SK-N-SH treated with all-trans-retinoic acid at 6 μM for 48 hours (cell line): ENCODE data around the gene MELK.

Experiments used
- PATZ1 ChIP-seq: fragments of 250-450 bp; sonication (Bioruptor Pico); IDR thresholded peaks from 2 replicates; pipeline ENCODE4 v1.8.0; 2020; ENCODE audit warnings: mild to moderate bottlenecking, moderate library complexity, borderline replicate concordance
- SNAI2 ChIP-seq: fragments of 250-450 bp; sonication (Bioruptor Pico); IDR thresholded peaks from 2 replicates; pipeline ENCODE4 v1.5.0; 2020; ENCODE audit warnings: mild to moderate bottlenecking, moderate library complexity
- ZC3H10 ChIP-seq: fragments of 250-450 bp; sonication (Bioruptor Pico); IDR thresholded peaks from 2 replicates; pipeline ENCODE4 v1.5.1; 2021; ENCODE audit warnings: mild to moderate bottlenecking, moderate library complexity
- ZNF565 ChIP-seq: fragments of 450-650 bp; formaldehyde crosslinking; conservative IDR thresholded peaks from 2 replicates; pipeline ENCODE4 v1.5.0; 2020; ENCODE audit warnings: low read depth, mild to moderate bottlenecking, moderate library complexity
- TF ChIP-seq, protein P1 (sequence below): fragments of 250-450 bp; sonication (Bioruptor Pico); IDR thresholded peaks from 2 replicates; pipeline ENCODE4 v1.5.1; 2021; ENCODE audit warnings: mild to moderate bottlenecking, moderate library complexity

DNA sequence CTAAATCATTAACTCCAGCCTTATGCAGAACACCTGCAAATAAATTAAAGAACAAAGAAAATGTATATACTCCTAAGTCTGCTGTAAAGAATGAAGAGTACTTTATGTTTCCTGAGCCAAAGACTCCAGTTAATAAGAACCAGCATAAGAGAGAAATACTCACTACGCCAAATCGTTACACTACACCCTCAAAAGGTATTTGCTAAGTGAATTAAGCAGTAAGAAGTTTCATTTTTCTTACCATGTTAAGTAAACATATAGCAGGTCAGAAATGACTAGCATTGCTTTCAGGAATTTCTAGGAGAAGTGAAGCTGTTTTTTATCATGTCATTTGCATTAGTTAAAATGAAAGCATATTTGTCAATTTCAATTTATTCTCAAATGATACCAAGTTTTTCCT, 92.7 kb downstream of the MELK start:
- TF ChIP-seq PATZ1 (CRISPR knock-in tag) (no peak), SNAI2 (CRISPR knock-in tag) (no peak), ZNF565 (CRISPR knock-in tag) (no peak), ZC3H10 (CRISPR knock-in tag) (no peak)
- TF ChIP-seq, protein P1, sequence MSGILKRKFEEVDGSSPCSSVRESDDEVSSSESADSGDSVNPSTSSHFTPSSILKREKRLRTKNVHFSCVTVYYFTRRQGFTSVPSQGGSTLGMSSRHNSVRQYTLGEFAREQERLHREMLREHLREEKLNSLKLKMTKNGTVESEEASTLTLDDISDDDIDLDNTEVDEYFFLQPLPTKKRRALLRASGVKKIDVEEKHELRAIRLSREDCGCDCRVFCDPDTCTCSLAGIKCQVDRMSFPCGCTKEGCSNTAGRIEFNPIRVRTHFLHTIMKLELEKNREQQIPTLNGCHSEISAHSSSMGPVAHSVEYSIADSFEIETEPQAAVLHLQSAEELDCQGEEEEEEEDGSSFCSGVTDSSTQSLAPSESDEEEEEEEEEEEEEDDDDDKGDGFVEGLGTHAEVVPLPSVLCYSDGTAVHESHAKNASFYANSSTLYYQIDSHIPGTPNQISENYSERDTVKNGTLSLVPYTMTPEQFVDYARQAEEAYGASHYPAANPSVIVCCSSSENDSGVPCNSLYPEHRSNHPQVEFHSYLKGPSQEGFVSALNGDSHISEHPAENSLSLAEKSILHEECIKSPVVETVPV (CRISPR knock-in tag), result no peak
